HG02870 (cell line): ENCODE results near the gene NDUFB4.
"Not testable (repeated sequence)": the region's sequence is repeated elsewhere in the genome, so short reads cannot be mapped to it uniquely, and the experiment has no call there.

Experiments used
- ATAC-seq: cut with Tn5 transposase; IDR thresholded peaks from one replicate; pipeline ENCODE4 v1.9.1; 2021; ENCODE audit warnings: mild to moderate bottlenecking, moderate library complexity; ENCODE audit not compliant: unreplicated experiment

NDUFB4 gene

GRCh38 chr3:120636795-120637401 is 40.8 kb downstream of the NDUFB4 start:
- ATAC-seq = no peak

- no peak for ATAC-seq
Observed at GRCh38 chr3:120637851-120638559, 41.9 kb downstream of the NDUFB4 start.

GRCh38 chr3:120638820-120639219 is 42.7 kb downstream of the NDUFB4 start:
- not testable (repeated sequence) for ATAC-seq

GRCh38 chr3:120640231-120640630 is 44.1 kb downstream of the NDUFB4 start:
- ATAC-seq = no peak

- ATAC-seq = no peak
Observed at GRCh38 chr3:120641696-120642246, 45.6 kb downstream of the NDUFB4 start.

GRCh38 chr3:120642368-120642948 is 46.3 kb downstream of the NDUFB4 start:
- ATAC-seq = no peak

GRCh38 chr3:120645083-120645845 is 49.1 kb downstream of the NDUFB4 start:
- no peak for ATAC-seq

GRCh38 chr3:120646771-120647432 is 50.8 kb downstream of the NDUFB4 start:
- no peak for ATAC-seq

GRCh38 chr3:120648290-120648689 is 52.2 kb downstream of the NDUFB4 start:
- ATAC-seq = no peak

- ATAC-seq = peak; percentile 77
Observed at GRCh38 chr3:120649830-120650233, 53.7 kb downstream of the NDUFB4 start.

- ATAC-seq = no peak
Observed at GRCh38 chr3:120650311-120650710, 54.2 kb downstream of the NDUFB4 start.
